Naive thymus-derived CD4-positive, alpha-beta T cell (primary cell): ENCODE data around the gene PRM3. TPM values are rescaled to one million over a fixed set of nuclear protein-coding genes. Genes with fewer than 3 reads are reported as not detected.

Experiments used
- ATAC-seq: fragments of 150-1000 bp; cut with Tn5 transposase; 2 replicates; pipeline ENCODE4 v1.10.0; 2021; ENCODE audit warnings: mild to moderate bottlenecking, moderate library complexity
- CTCF ChIA-PET: fragments of 350-600 bp; sonication (Branson Sonifier 250); formaldehyde crosslinking; loops from one replicate; lab custom pipeline; 2021; ENCODE audit warnings: antibody characterized with exemption; lab: Charles Lee
- POLR2A ChIA-PET: fragments of 350-600 bp; sonication (Branson Sonifier 250); formaldehyde crosslinking; loops from one replicate; lab custom pipeline; 2021; ENCODE audit warnings: antibody characterized with exemption, inconsistent platforms; lab: Charles Lee
- DNase-seq, 9 donors: peaks; one replicate each; pipeline versions ENCODE4 v3.0.0 to v3.0.0-alpha.2; 2020 to 2022; ENCODE audit warnings: mixed read lengths in 1 of 9
- H3K27ac ChIP-seq: one replicate; pipeline ENCODE4 v1.7.0; 2013; ENCODE audit warnings: mild to moderate bottlenecking, low read depth, low read length, moderate library complexity
- H3K27me3 ChIP-seq, 2 donors: one replicate each; pipeline ENCODE4 v1.7.0; 2013; ENCODE audit warnings: low read length in 2 of 2, mild to moderate bottlenecking in 2 of 2, moderate library complexity in 2 of 2; ENCODE audit not compliant: control insufficient read depth in 2 of 2, insufficient read depth in 2 of 2
- H3K36me3 ChIP-seq, 3 experiments: 1 replicate in 2 of 3; 2 replicates in 1 of 3; pipeline ENCODE4 v1.7.0; 2013; ENCODE audit warnings: low read length in 3 of 3, mild to moderate bottlenecking in 3 of 3, moderate library complexity in 1 of 3; ENCODE audit not compliant: insufficient read depth in 3 of 3, control insufficient read depth in 2 of 3
- H3K4me1 ChIP-seq, 2 donors: one replicate each; pipeline ENCODE4 v1.7.0; 2013; ENCODE audit warnings: low read length in 2 of 2, mild to moderate bottlenecking in 2 of 2, moderate library complexity in 1 of 2; ENCODE audit not compliant: control insufficient read depth in 2 of 2, insufficient read depth in 2 of 2
- H3K4me3 ChIP-seq: 2 replicates; pipeline ENCODE4 v1.7.0; 2013; ENCODE audit warnings: mild to moderate bottlenecking, low read length
- H3K9me3 ChIP-seq, 3 experiments: 1 replicate in 2 of 3; 2 replicates in 1 of 3; pipeline ENCODE4 v1.7.0; 2013; ENCODE audit warnings: low read length in 3 of 3; ENCODE audit not compliant: control insufficient read depth in 2 of 3
- H3K27ac Mint-ChIP-seq, 9 donors: one replicate each; pipeline ENCODE4 v1.8.0; 2020 to 2022; ENCODE audit warnings: mixed read lengths in 9 of 9, mild to moderate bottlenecking in 8 of 9, moderate library complexity in 5 of 9, inconsistent platforms in 2 of 9
- H3K27me3 Mint-ChIP-seq, 5 donors: one replicate each; pipeline ENCODE4 v1.8.0; 2021 to 2022; ENCODE audit warnings: mixed read lengths in 5 of 5, mild to moderate bottlenecking in 1 of 5
- H3K36me3 Mint-ChIP-seq, 5 donors: one replicate each; pipeline ENCODE4 v1.8.0; 2020 to 2022; ENCODE audit warnings: mixed read lengths in 5 of 5, mild to moderate bottlenecking in 3 of 5, inconsistent platforms in 1 of 5
- H3K4me1 Mint-ChIP-seq, 7 donors: one replicate each; pipeline ENCODE4 v1.8.0; 2020 to 2022; ENCODE audit warnings: mixed read lengths in 7 of 7, mild to moderate bottlenecking in 3 of 7, inconsistent platforms in 1 of 7
- H3K4me3 Mint-ChIP-seq, 10 donors: one replicate each; pipeline ENCODE4 v1.8.0; 2020 to 2022; ENCODE audit warnings: mild to moderate bottlenecking in 10 of 10, mixed read lengths in 10 of 10, moderate library complexity in 6 of 10, inconsistent platforms in 2 of 10
- H3K9me3 Mint-ChIP-seq, 11 donors: one replicate each; pipeline ENCODE4 v1.8.0; 2020 to 2022; ENCODE audit warnings: mixed read lengths in 11 of 11, mild to moderate bottlenecking in 4 of 11, inconsistent platforms in 1 of 11, moderate library complexity in 1 of 11
- intact Hi-C, 2 donors: fragments of 100-400 bp; cut with micrococcal nuclease; formaldehyde crosslinking; loops; one replicate each; pipeline ENCODE4 v1.15.1; 2023
- microRNA-seq: library from miRNA; unstranded; fragments of <30 nt; microRNA quantifications from one replicate; pipeline ENCODE4 v1.2.0, GENCODE V29; 2022; ENCODE audit warnings: borderline microRNAs expressed
- polyA plus RNA-seq, 2 donors: library from polyadenylated mRNA; unstranded; fragments of 300-500 nt; fragmentation: Illumina TruSeq; gene quantifications; one replicate each; pipeline ENCODE4 v1.2.3, GENCODE V29; 2021
- total RNA-seq, 6 experiments: library from RNA in 5 of 6; stranded (reverse) in 5 of 6; gene quantifications; 1 replicate in 5 of 6; 2 replicates in 1 of 6; pipeline ENCODE4 v1.2.3 and lab custom pipeline; 2021 to 2026

Gene PRM3
- total and polyA plus RNA-seq, 7 experiments from 2014 or later = not detected

- peaks cover 30 to 36% of the 10 kb centered on the region in 2 donors for H3K4me1 ChIP-seq
- Mint-ChIP-seq H3K4me3 (peak overlapping the region; percentile 78 to 87 (median 80)), H3K36me3 (peaks cover 0 to 7% (median 0%) of the 10 kb centered on the region in 5 donors), H3K27ac (peak overlapping the region; percentile 97 to 99 (median 98)), H3K27me3 (no peaks in the 10 kb centered on the region), H3K9me3 (peaks cover 0 to 2% (median 0%) of the 10 kb centered on the region in 11 donors), H3K4me1 (peaks cover 37 to 73% (median 52%) of the 10 kb centered on the region in 7 donors)
- DNase-seq (peak; percentile 36 to 67 (median 48)), ATAC-seq (peak; percentile 68)
- H3K4me3 ChIP-seq = peak overlapping the region; percentile 49
- H3K27ac ChIP-seq = peak overlapping the region; percentile 91
- no peaks in the 10 kb centered on the region for H3K9me3 ChIP-seq
- H3K36me3 ChIP-seq = no peaks in the 10 kb centered on the region
- intact Hi-C loops = loop anchor here (2.0 kb wide), 5 partner anchors 17 to 337 kb away; no protein-coding TSS in a partner anchor
- ChIA-PET CTCF (interaction anchor here (0.6 to 2.1 kb wide), 7 partner anchors 7 to 1560 kb away, joined by 3 to 26 read pairs (median 4); partner anchors contain the start of gene SOCS1), POLR2A (interaction anchor here (0.9 to 12.7 kb wide), 14 partner anchors 9 to 519 kb away, joined by 3 to 244 read pairs (median 4); partner anchors contain the start of genes SOCS1 and TXNDC11)
- no peaks in the 10 kb centered on the region for H3K27me3 ChIP-seq
Observed at GRCh38 chr16:11224096-11224893, 49.1 kb downstream of the PRM3 start.

Small RNA genes lying within 50 kb of the gene (microRNA-seq; reads per million reads assigned to microRNA genes)
- not detected for gene MIR548H2

Other genes with a start within 250 kb of the PRM3 start
- gene SOCS1, start 17.4 kb downstream of the PRM3 start, total RNA-seq = 100 to 1,000 TPM in 1 of 5 experiments, 10 to 100 TPM in 4; 12.8 to 191 (median 46.8) TPM
- gene SOCS1, start 17.4 kb downstream of the PRM3 start, polyA plus RNA-seq = 10 to 100 TPM; 15.2 to 15.7 TPM
- gene TNP2, start 4.3 kb downstream of the PRM3 start, total RNA-seq = not detected
- not detected for gene TNP2, start 4.3 kb downstream of the PRM3 start, polyA plus RNA-seq
- gene PRM2, start 2.9 kb upstream of the PRM3 start, total RNA-seq = not detected
- not detected for gene PRM2, start 2.9 kb upstream of the PRM3 start, polyA plus RNA-seq
- not detected for gene PRM1, start 7.7 kb upstream of the PRM3 start, total RNA-seq
- not detected for gene PRM1, start 7.7 kb upstream of the PRM3 start, polyA plus RNA-seq
- gene RMI2, start 71.8 kb upstream of the PRM3 start, total RNA-seq = 10 to 100 TPM in 1 of 5 experiments, 1 to 10 TPM in 4; 1.8 to 57.0 (median 3.3) TPM
- 10 to 100 TPM in 1 of 2 donors, 1 to 10 TPM in 1; 7.1 to 13.3 TPM for gene RMI2, start 71.8 kb upstream of the PRM3 start, polyA plus RNA-seq